ENCODE data around the gene VSIG10.

- TF ChIP-seq EZH2 (IDR thresholded peaks at IDR 0.05; ENCODE audit: borderline replicate concordance) (no peak), CTCF (IDR thresholded peaks at IDR 0.05; ENCODE audit: poor library complexity) (no peak), EZH2phosphoT487 (IDR thresholded peaks at IDR 0.05; ENCODE audit: low read depth, severe bottlenecking, unreplicated experiment) (no peak)
These were observed 88.5 kb downstream of the VSIG10 start for GRCh38 chr12:118015306-118015705.
